GM19463 (cell line): Measurements from ENCODE around the gene DMD.
"Not testable (repeated sequence)": the region's sequence is repeated elsewhere in the genome, so short reads cannot be mapped to it uniquely, and the experiment has no call there.

ENCODE experiments used
- ATAC-seq: cut with Tn5 transposase; IDR thresholded peaks from one replicate; pipeline ENCODE4 v1.9.1; 2021; ENCODE audit warnings: mild to moderate bottlenecking, moderate library complexity; ENCODE audit not compliant: unreplicated experiment

DMD gene

GRCh38 chrX:32087663-32088062, 1123.7 kb downstream of the DMD start:
- ATAC-seq: no peak

- no peak for ATAC-seq
Measured at GRCh38 chrX:32084757-32085156, 1126.6 kb downstream of the DMD start.

- ATAC-seq: no peak
Measured at GRCh38 chrX:32048285-32048684, 1163.1 kb downstream of the DMD start.

- no peak for ATAC-seq
Measured at GRCh38 chrX:32045149-32045548, 1166.2 kb downstream of the DMD start.

- ATAC-seq: no peak
Measured at GRCh38 chrX:32041181-32041580, 1170.2 kb downstream of the DMD start.

GRCh38 chrX:32026772-32027171, 1184.6 kb downstream of the DMD start:
- no peak for ATAC-seq

- ATAC-seq: no peak
Measured at GRCh38 chrX:32024072-32024471, 1187.3 kb downstream of the DMD start.

- ATAC-seq: no peak
Measured at GRCh38 chrX:32016195-32016594, 1195.2 kb downstream of the DMD start.

GRCh38 chrX:32010948-32011347, 1200.4 kb downstream of the DMD start:
- no peak for ATAC-seq

GRCh38 chrX:32010212-32010611, 1201.1 kb downstream of the DMD start:
- no peak for ATAC-seq

GRCh38 chrX:31993637-31994036, 1217.7 kb downstream of the DMD start:
- ATAC-seq: no peak

- ATAC-seq: no peak
Measured at GRCh38 chrX:31988975-31989374, 1222.4 kb downstream of the DMD start.

- no peak for ATAC-seq
Measured at GRCh38 chrX:31981546-31982062, 1229.7 kb downstream of the DMD start.

GRCh38 chrX:31969714-31970113, 1241.6 kb downstream of the DMD start:
- ATAC-seq: no peak

GRCh38 chrX:31962256-31962655, 1249.1 kb downstream of the DMD start:
- ATAC-seq: no peak

- ATAC-seq: no peak
Measured at GRCh38 chrX:31934842-31935370, 1276.4 kb downstream of the DMD start.

GRCh38 chrX:31934015-31934414, 1277.3 kb downstream of the DMD start:
- ATAC-seq: no peak

- no peak for ATAC-seq
Measured at GRCh38 chrX:31932769-31933168, 1278.6 kb downstream of the DMD start.

- not testable (repeated sequence) for ATAC-seq
Measured at GRCh38 chrX:31932320-31932719, 1279.0 kb downstream of the DMD start.

GRCh38 chrX:31931225-31931624, 1280.1 kb downstream of the DMD start:
- no peak for ATAC-seq

- ATAC-seq: no peak
Measured at GRCh38 chrX:31929366-31929765, 1282.0 kb downstream of the DMD start.

- no peak for ATAC-seq
Measured at GRCh38 chrX:31921236-31921635, 1290.1 kb downstream of the DMD start.

- no peak for ATAC-seq
Measured at GRCh38 chrX:31909850-31910572, 1301.3 kb downstream of the DMD start.
